SK-N-SH treated with all-trans-retinoic acid at 6 μM for 48 hours (cell line): Measurements from ENCODE around the gene TTC7B.
"Not testable (repeated sequence)": the region's sequence is repeated elsewhere in the genome, so short reads cannot be mapped to it uniquely, and the experiment has no call there.

ENCODE experiments used
- CREB5 ChIP-seq: fragments of 250-450 bp; sonication (Bioruptor Pico); IDR thresholded peaks from 2 replicates; pipeline ENCODE4 v1.5.1; 2020; ENCODE audit warnings: low read depth, mild to moderate bottlenecking, moderate library complexity
- TCF4 ChIP-seq: fragments of 250-450 bp; sonication (Bioruptor Pico); IDR thresholded peaks from 2 replicates; pipeline ENCODE4 v1.8.0; 2021; ENCODE audit warnings: mild to moderate bottlenecking, moderate library complexity, borderline replicate concordance
- ZFP30 ChIP-seq: fragments of 450-650 bp; formaldehyde crosslinking; IDR thresholded peaks from 2 replicates; pipeline ENCODE4 v1.5.0; 2022; ENCODE audit warnings: mild to moderate bottlenecking, moderate library complexity
- ZNF8 ChIP-seq: fragments of 450-650 bp; formaldehyde crosslinking; IDR thresholded peaks from 2 replicates; pipeline ENCODE4 v1.5.0; 2020; ENCODE audit warnings: mild to moderate bottlenecking, moderate library complexity

GRCh38 chr14:90856115-90856514 is 39.9 kb upstream of the TTC7B start:
- not testable (repeated sequence) for TF ChIP-seq ZFP30; ZNF8; CREB5 (CRISPR knock-in tag); TCF4
